AG09309 (cell line): ENCODE data around the gene CCL1.
A peak's percentile ranks its signal among the peaks of the same experiment; 100 is the strongest.

Experiments used
- DNase-seq: peaks from one replicate; pipeline ENCODE4 v3.0.0-alpha.2; 2010; ENCODE audit warnings: low read depth
- H3K4me3 ChIP-seq: 2 replicates; pipeline ENCODE4 v1.5.1; 2011; ENCODE audit warnings: mild to moderate bottlenecking, low read depth, low read length, moderate library complexity; ENCODE audit not compliant: control insufficient read depth
- TF ChIP-seq, protein P1 (sequence below): IDR thresholded peaks from 2 replicates; pipeline ENCODE4 v1.5.1; 2011; ENCODE audit warnings: mild to moderate bottlenecking, low read depth, low read length, inconsistent platforms; ENCODE audit not compliant: insufficient read depth, control insufficient read depth; ENCODE audit errors: missing control alignments

The CCL1 gene

GRCh38 chr17:34365340-34365739 is 2.3 kb upstream of the CCL1 start:
- no peak for DNase-seq
- no peak overlapping the region for H3K4me3 ChIP-seq
- TF ChIP-seq, protein P1, sequence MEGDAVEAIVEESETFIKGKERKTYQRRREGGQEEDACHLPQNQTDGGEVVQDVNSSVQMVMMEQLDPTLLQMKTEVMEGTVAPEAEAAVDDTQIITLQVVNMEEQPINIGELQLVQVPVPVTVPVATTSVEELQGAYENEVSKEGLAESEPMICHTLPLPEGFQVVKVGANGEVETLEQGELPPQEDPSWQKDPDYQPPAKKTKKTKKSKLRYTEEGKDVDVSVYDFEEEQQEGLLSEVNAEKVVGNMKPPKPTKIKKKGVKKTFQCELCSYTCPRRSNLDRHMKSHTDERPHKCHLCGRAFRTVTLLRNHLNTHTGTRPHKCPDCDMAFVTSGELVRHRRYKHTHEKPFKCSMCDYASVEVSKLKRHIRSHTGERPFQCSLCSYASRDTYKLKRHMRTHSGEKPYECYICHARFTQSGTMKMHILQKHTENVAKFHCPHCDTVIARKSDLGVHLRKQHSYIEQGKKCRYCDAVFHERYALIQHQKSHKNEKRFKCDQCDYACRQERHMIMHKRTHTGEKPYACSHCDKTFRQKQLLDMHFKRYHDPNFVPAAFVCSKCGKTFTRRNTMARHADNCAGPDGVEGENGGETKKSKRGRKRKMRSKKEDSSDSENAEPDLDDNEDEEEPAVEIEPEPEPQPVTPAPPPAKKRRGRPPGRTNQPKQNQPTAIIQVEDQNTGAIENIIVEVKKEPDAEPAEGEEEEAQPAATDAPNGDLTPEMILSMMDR, result no peak

DNA sequence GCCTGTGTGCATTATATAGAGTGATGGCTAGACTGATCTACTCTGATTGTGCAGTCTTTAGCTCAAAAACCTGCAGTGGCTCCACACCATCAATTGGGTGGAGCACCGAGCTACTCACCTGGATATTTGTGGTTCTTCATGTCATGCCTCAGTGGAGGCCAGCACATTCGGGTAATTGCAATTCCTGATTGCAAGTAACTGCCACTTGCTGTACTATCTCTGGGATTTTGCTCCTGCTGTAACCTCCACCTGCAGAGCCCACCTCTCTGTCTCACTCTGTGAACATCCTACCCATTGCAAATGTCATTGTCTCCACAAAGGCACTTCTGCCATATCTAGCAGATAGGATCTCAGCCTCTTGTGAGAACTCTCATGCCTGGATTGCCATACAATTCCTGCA is 1.7 kb upstream of the CCL1 start:
- no peak for DNase-seq
- TF ChIP-seq, protein P1, result no peak
- no peak overlapping the region for H3K4me3 ChIP-seq

DNA sequence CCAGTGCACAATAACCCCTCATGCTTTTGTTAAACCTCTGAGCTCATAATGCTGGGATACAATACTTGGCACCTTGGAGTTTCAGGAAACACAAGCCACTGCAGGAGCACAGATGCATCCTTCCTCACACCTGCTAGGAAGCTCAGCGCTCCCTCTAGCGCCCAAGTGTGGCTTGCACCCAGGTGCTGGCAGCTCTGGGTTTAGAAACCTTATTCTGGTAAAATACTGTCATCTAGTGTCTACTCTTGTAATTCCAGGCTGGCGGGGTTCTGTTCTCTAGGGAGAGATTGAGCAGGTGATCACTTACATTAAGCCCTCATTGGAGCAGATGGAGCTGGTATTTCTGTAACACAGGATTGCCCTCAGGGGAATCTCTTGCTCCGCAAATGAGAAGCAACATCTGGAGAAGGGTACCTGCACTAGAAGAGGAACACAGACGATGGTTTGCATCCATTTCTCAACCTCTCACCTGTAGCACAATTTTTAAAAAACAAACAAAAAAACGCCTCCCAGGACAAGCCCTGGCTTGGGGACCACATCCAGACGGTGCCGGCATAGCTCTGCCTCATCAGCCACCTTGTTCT is 1.5 kb downstream of the CCL1 start:
- DNase-seq, result peak; percentile 68
- TF ChIP-seq, protein P1, result peak; percentile 100

GRCh38 chr17:34360601-34361270 is 2.3 kb downstream of the CCL1 start:
- TF ChIP-seq, protein P1, result no peak
- no peak for DNase-seq
- no peak overlapping the region for H3K4me3 ChIP-seq

More for the DNA sequence above, 1.5 kb downstream of the CCL1 start:
- H3K4me3 ChIP-seq, result no peak overlapping the region

DNA sequence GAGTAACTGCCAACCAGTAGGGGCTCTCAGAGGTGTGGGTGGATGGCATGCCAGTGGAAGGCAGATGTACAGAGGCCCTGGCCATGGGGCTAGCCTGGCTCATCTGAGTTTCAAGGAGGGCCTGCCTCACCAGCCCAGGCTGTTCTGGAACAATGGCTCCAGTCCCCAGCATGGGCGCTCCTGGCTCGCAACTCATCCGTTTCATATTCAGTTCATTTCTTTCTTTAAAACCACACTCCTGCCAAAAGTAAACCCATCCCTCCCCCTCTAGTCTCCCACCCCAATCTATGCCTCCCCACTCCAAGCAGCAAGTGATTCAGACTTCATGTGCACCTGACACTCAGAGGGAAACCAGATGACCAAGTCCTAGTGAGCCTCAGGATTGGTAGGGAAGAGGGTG is 4.4 kb downstream of the CCL1 start:
- DNase-seq, result no peak
- TF ChIP-seq, protein P1, result no peak
- H3K4me3 ChIP-seq, result no peak overlapping the region

- TF ChIP-seq, protein P1, result no peak
- DNase-seq, result no peak
- H3K4me3 ChIP-seq, result no peak overlapping the region
These were observed 5.6 kb downstream of the CCL1 start for GRCh38 chr17:34357398-34357797.
